ENCODE measurements around the gene GRAMD1B.
"Not testable (repeated sequence)": the region's sequence is repeated elsewhere in the genome, so short reads cannot be mapped to it uniquely, and the experiment has no call there.

Gene GRAMD1B

GRCh38 chr11:123544631-123545375 is 114.7 kb downstream of the GRAMD1B start:
- DNase-seq: no peak

GRCh38 chr11:123545726-123546270 is 115.7 kb downstream of the GRAMD1B start:
- DNase-seq: no peak

DNA sequence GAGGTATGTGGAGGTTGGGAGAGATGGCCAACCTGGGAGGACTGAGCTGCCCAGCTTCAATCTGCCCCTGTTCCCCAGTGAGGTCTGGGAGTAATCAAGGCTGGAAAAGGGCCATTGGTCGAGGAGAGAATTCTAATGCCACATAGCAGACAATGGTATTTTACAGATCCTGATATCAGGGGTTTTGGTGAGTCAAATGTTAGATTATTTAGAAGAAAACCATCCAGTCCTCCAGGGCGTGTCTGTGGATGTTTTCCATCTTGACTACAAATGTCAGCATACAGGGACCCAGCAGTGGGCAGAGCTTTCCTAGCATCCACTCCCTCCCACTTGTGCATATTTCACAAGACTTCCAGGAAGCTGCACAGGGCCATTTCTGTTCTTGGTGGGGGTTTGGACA is 116.4 kb downstream of the GRAMD1B start:
- no peak for DNase-seq

DNA sequence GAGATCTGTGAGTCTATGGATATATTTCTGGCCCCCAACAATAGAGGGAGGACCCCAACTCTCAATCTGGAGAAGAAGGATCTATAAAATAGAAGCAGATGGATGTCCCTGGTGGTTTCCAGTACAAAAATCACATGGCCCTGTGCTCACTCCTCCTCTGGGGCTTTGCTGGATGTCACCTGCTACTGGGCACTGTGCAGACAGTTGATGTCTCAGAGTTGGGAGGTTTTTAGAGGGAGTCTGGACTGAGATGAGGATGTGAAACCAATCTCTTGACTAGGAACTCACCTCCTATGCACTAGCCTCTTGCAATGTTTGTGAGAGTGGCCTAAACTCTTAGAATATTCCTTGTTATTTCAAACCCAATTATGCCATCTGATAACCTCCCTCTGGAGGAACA is 117.1 kb downstream of the GRAMD1B start:
- no peak for DNase-seq

DNA sequence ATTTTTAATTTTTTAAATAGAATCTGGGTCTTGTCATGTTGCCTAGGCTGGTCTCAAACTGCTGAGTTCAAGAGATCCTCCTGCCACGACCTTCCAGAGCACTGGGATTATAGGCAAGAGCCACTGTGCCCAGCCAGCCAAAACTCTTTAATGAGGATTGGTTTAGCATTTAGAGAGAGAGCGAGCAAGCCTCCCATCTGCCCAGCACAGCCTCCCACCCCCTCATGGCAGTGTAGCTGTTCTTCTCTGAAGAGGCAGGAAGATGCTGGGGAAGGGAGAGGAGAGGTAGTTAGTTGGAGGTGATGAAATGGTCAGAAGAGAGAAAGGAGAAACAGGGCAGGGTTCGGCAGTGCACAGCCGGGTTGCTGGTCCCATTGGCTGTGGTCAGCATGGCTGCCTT is 118.7 kb downstream of the GRAMD1B start:
- DNase-seq: no peak

DNA sequence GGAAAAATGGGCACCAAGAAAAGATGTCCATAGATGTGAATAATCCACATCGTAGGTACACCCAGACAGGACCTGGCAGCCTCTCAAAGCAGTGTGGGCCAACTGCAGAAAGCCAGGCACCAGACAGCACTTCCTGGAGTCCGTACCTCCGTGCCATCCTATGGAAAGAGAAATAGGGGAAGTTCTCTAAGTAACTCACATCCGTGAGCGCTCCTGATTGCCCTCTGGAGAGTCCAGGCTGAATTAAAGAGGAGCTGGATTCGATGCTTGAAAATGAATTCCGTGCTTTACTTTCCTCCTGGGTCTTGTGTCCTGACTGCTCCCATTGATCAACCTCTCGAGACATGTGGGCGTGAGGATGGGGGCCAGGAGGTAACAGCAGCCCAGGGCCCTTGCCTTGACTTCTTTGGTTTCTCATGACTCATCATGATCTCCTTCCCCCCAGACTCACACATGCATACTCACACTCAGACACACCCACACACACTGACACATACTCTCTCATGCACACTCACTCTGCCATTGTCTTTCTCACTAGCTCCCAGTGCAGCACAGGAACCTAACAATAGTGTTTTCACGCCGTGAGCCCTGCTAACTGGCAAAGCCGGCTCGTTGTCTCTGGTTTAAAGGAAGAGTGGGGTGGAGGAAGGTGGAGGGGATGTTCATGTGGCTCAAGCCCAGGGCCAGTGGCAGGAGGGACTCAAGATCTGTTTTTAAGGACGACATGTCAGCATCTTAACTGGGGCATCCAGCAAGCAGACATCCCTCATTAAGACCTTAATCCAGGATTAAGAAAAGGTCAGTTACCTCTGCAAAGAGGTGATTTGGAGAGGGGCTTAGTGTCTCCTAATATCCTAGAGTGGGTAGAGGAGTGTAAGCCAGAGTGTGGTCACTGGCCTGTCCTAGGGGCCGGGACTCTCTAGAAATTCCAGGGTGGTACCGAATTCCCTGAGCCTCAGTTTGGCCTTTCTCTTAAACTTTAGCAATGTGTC is 120.2 kb downstream of the GRAMD1B start:
- no peak for DNase-seq

- no peak for DNase-seq
Measured at GRCh38 chr11:123551079-123551478, 121.0 kb downstream of the GRAMD1B start.

- no peak for DNase-seq
Measured at GRCh38 chr11:123556633-123557032, 126.6 kb downstream of the GRAMD1B start.

DNA sequence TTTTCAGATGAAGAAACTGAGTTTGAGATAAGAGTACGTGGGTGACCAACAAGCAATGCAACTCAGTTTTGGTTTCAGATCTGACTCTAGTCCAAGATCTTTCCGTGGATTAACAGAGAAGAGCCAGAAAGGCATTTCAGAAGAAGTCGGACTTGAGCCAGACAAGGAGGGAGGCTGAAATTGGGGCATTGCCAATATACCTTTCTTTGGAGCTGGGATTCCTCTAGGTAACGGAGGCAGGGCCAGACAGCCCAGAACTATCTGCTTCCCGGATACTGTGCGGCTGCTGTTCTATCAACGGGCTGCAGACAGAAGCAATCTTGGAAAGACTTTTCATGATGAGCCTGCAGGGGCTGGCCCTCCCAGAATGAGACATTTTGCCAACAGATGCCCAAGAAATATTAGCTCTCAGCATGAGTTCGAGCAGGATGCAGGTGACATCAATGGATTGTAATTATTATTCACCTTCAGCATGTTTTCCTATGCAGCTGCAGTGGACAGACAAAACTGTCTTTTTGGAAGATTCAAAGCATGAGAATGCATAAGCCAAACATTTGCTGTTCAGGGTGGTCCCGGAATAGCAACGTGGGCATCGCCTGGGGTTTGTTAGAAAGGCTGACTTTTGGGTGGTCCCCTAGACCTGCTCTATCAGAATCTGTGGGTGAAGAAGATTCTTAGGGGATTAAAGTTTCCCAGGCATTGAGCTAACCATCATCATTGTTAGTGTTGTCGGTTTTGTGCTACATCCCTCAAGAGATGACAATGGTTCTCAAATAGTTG is 128.7 kb downstream of the GRAMD1B start:
- DNase-seq: no peak

DNA sequence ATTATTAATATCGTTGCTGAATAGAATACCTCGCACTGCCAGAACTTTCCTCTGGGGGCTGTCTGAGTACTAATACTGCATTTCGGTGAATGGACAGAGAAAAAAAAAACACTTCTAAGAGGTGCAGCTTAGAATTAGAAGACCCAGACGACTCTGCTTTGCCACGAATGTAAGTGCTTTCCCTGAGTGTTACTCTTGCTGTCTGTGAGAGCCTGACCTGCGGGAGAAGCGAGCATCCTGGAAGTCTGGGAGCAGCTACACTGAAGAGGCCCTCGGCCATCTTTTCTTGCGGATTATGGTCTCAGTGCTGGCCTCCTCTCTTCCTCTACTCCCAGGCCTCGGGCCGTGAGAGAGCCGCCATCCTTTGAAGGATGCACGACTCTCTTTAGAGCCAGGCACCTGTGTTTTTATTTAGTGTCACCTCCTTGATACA is 129.5 kb downstream of the GRAMD1B start:
- DNase-seq: no peak

DNA sequence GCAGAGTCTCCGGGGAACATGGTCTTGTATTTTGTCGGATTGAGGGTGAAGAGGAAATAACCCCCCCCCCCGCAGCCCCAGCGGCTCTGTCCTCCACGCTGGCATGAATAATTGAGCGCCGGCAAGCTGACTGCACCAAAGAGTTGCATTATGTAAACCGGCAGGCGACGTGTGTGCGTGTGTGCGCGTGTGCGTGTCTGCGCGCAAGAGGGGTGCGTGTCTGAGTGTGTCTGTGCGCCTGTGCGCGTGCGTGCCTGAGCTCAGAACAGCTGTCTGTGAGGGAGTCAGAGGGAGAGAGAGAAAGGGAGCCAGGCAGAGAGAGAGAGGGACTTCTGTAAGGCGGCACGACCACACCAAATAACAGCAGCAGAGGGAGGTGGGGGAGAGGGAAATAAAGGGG is 129.9 kb downstream of the GRAMD1B start:
- DNase-seq: no peak

GRCh38 chr11:123561431-123561800 is 131.3 kb downstream of the GRAMD1B start:
- no peak for DNase-seq

DNA sequence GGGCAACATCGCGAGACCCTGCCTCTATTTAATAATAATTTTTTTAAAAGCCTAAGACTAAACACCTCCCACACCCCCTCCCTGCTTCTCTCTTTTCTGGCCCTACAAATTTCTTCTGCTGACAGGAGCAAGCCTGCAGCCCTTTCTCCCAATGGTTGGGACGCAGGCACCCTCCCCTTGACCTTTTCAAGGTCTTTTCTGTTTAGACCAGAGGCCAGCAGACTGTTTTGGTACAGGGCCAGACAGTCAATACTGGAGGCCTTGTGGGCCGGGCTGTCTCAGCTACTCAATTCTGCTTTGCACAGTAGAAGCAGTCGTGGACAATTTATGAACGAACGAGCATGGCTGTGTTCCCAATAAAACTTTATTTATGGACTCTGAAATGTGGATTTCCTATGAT is 132.1 kb downstream of the GRAMD1B start:
- no peak for DNase-seq

DNA sequence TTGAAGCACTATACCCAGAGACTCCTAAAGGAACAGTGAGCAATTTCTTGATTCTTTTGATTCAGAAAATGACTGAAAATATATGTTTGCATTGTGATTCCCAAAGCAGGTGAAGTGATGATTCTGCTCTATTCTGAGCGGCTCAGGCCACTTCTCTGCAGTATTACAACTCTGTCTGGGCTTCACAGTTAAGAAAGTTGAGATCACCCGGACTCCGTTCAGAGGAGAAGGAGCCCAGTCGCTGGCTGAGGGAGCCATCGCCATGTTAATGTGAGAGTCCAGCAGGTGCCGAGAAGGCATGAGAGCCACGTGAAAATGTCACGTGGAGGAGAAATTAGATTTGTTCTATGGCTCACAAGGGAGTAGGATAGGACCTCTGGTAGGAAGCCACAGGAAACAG is 132.8 kb downstream of the GRAMD1B start:
- no peak for DNase-seq

GRCh38 chr11:123564221-123564620 is 134.2 kb downstream of the GRAMD1B start:
- DNase-seq: no peak

DNA sequence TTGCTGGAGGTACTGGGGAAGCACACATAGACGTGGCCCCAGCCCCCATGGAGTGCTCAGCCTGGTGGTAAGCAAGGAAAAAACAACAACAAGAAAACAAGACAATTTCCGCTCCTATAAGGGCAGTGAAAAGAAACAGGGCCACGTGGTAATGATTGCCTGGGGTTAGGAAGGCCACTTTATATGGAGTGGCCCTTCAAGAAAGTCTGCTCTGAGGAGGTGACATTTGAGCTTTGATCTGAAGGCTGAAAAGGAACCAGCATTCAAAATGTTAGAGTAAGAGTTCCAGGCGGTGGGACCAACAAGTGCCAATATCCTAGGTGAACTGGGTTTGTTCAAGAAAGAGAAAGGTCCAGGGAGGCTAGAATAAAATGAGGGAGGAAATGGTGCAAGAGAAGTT is 136.8 kb downstream of the GRAMD1B start:
- no peak for DNase-seq

- no peak for DNase-seq
Measured at GRCh38 chr11:123567466-123567865, 137.4 kb downstream of the GRAMD1B start.

DNA sequence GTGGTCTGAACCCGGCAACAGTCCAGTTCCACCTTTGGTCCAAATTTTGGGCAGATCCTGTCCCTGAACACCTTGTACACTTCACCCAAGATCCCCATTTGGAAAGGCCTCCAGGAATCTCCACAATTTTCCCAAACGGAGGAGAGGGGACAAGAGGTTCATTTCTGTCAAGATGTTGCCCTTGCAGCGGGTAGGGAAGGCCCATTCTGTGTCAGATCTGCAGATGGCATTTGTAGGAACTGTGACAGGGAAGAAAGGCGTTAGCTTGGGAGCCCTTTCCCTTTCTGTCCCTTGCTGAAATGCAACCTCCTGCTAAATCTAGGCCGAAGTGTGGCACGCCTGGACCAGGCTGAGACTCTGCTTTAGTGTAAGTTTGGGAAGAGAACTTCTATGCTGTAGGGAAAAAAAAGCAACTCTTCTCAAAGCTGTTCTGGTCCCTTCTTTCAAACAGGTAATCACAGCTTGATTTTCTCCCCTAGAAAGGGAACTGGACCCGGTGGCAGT is 138.3 kb downstream of the GRAMD1B start:
- DNase-seq: no peak

DNA sequence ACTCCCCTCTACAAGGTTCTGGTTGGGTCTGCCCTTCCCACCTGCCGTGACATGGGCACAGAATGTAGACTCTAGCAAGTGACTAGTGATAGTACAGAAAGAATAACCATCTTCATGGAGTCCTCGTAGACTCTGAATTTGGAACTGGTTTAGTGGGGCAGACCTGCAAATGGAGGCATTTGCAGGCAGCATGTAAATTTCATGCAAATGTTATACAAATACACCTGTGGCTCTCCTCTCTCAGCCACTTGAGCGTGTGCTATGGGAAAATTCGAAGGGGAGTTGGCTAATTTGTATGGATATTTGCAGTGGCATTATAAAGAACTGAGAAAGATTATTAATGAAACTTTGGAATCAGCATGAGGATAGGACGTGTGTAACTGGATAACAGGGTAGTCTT is 139.3 kb downstream of the GRAMD1B start:
- no peak for DNase-seq

DNA sequence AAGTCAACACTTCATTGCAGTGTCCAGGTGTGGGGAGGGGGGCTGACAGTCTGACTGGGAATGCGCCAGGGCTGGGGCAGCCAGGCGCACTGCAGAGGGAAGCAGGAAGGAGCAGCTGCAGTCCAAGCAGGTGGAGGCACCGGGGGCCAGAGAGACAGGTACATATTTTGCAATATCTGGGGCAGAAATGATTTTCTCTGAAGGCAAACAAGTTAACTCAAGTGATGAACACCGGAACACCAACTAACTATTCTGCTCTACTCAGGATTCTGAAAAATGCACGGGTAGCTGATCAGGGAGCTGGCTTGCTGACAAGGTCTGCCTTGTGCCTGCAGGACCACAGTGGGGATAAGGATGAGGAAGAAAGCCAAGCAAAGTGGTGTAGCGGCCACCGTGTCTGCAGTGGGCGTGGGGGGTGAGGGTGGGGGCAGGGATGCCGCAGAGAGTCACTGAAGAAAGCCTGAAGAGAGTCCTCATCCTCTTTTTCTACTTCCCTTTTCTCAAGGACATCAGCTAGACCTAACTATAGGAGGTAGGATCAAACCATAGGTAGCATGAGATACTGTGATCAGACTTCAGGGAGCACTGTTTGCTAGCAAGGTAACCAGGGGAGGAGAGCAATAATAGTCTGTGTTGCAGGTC is 141.0 kb downstream of the GRAMD1B start:
- no peak for DNase-seq

- not testable (repeated sequence) for DNase-seq
Measured at GRCh38 chr11:123572791-123573190, 142.7 kb downstream of the GRAMD1B start.

DNA sequence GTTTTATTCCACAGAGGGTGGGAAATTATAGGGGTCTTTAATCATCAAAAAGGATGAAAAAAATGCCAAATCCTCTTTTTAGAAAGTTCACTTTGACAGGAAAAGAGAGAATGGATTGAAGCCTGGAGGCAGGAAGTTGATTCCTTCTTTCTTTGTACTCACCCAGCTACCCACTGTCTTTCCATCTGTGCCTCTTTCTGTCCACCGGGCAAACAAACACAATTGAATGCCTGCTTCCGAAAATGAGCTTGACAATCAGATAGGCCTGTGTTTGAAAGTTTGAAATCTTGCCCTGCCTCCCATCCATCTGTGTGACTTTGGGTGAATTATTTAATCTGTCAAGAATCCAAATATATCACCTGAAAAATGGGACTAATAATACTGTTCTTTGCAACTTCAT is 143.2 kb downstream of the GRAMD1B start:
- DNase-seq: no peak

All from T1000 (cell line).